ENCODE measurements around the gene MT1E. TPM values are rescaled to one million over a fixed set of nuclear protein-coding genes. Genes with fewer than 3 reads are reported as not detected.

The MT1E gene
- total RNA-seq, 4 donors from 2014 or later, result 52.4 to 106 (median 88.7) TPM

DNA sequence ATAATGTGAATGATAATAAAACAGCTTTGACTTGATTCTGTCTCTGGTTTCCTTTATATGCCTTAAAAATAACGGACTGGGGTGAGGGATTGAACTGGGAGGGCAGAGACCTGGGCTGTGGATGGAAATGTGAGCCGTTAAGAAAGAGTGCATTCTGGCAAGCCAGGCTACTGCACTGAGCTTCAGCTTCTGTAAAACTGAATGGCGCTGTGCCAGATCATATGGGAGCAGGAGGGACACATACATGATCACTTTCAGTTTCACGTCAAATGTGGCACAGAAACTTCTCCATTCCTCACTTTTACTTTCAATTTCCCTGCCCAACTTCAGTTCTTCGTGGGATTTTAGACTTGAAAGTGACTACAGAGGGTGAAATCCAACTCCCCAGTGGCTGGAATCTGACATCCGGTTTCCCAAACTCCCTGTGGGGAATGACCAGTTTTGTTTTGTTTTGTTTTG, 16.1 kb upstream of the MT1E start:
- no peaks in the 10 kb centered on the region for H3K9me3 ChIP-seq
- WGBS, 2 donors, result 0 to 1% methylated on average over 6 of the region's 6 CpGs
- TF ChIP-seq, protein P1, sequence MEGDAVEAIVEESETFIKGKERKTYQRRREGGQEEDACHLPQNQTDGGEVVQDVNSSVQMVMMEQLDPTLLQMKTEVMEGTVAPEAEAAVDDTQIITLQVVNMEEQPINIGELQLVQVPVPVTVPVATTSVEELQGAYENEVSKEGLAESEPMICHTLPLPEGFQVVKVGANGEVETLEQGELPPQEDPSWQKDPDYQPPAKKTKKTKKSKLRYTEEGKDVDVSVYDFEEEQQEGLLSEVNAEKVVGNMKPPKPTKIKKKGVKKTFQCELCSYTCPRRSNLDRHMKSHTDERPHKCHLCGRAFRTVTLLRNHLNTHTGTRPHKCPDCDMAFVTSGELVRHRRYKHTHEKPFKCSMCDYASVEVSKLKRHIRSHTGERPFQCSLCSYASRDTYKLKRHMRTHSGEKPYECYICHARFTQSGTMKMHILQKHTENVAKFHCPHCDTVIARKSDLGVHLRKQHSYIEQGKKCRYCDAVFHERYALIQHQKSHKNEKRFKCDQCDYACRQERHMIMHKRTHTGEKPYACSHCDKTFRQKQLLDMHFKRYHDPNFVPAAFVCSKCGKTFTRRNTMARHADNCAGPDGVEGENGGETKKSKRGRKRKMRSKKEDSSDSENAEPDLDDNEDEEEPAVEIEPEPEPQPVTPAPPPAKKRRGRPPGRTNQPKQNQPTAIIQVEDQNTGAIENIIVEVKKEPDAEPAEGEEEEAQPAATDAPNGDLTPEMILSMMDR (IDR thresholded peaks at IDR 0.05), result peak in 1 of 6 experiments; percentile 10
- no peak for TF ChIP-seq POLR2A (IDR thresholded peaks at IDR 0.05)
- H3K4me1 ChIP-seq, result peaks cover 39 to 69% (median 49%) of the 10 kb centered on the region in 3 donors
- H3K27me3 ChIP-seq, result no peaks in the 10 kb centered on the region
- peak overlapping the region; percentile 82 to 95 (median 90) for H3K27ac ChIP-seq
- H3K36me3 ChIP-seq, result no peaks in the 10 kb centered on the region
- intact Hi-C loops (cut with DNase I), result loop anchor here (10.0 kb wide), 1 partner anchor 85 kb away; no protein-coding TSS in a partner anchor
- peak; percentile 30 for DNase-seq
- H3K4me3 ChIP-seq, result peak overlapping the region; percentile 39 to 66 (median 62)

DNA sequence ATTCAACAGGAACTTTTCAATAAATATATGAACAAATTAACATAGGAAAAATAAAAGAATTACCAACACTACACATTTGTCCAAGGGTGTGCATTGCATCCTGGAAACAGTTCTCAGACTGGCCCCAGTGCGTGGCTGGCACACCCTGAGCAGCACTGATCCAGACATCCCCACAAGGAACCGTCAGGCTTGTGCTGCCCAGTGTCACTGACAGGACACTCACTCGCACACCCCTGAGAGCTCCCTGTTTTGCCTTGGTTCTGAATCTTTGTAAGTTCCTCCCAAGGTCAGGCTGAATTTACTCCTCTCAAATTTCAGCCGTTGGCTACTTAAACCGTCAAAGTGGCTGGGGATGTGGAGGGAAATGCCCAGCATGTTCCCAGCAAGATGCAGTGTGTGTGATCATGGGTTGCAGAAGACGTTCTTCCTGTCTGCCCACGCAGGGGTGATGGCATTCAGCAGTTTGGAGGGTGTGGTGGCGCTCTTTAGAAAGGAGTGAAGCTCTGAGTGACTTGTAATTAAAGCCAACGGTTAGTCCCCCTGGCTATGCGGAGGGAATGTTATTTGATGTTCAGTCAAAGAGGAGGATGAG, 15.5 kb upstream of the MT1E start:
- intact Hi-C loops (cut with DNase I), result no loop called here
- Histone ChIP-seq H3K4me3 (peak overlapping the region in 3 of 4 donors; percentile 59 to 66 (median 66)), H3K27me3 (no peaks in the 10 kb centered on the region), H3K27ac (peak overlapping the region; percentile 82 to 95 (median 90)), H3K4me1 (peaks cover 39 to 69% (median 49%) of the 10 kb centered on the region in 3 donors), H3K9me3 (no peaks in the 10 kb centered on the region), H3K36me3 (no peaks in the 10 kb centered on the region)
- DNase-seq, result no peak
- peak in 2 of 4 donors; percentile 30 to 44 for TF ChIP-seq POLR2A (IDR thresholded peaks at IDR 0.05)
- TF ChIP-seq, protein P1 (IDR thresholded peaks at IDR 0.05), result no peak
- 4 to 10% methylated on average over 9 to 10 of the region's 10 CpGs for WGBS, 2 donors

DNA sequence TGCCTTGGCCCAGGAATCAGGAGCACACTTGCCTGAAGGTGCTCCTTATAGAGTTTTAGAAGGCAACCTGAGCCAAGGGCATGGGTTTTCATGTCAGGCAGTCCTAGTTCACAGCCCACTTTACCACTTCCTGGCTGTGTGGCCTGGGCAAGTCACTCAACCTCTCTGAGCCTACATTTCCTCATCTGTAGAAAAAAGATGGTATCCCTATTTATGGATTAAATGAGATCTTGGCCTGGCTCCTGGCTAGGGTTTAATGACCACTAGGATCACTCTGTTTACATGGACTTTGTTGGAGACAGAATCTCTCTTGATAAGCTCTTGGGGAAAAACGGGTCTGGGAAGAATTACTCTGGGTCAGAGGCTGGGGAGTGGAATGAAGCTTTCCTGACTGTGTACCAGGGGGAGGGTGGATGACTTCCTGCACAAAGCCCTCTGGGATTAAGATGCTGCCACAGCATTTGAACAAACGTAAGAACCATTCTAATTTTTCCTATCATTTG, 14.9 kb upstream of the MT1E start:
- TF ChIP-seq POLR2A (IDR thresholded peaks at IDR 0.05), result no peak
- TF ChIP-seq, protein P1 (IDR thresholded peaks at IDR 0.05), result no peak
- H3K27ac ChIP-seq, result peak overlapping the region; percentile 82 to 95 (median 90)
- H3K4me1 ChIP-seq, result peaks cover 35 to 65% (median 46%) of the 10 kb centered on the region in 3 donors
- intact Hi-C loops (cut with DNase I), result no loop called here
- H3K4me3 ChIP-seq, result peak overlapping the region in 3 of 4 donors; percentile 59 to 66 (median 66)
- H3K27me3 ChIP-seq, result no peaks in the 10 kb centered on the region
- H3K9me3 ChIP-seq, result no peaks in the 10 kb centered on the region
- DNase-seq, result no peak
- WGBS, 2 donors, result 41 to 43% methylated on average over 2 of the region's 2 CpGs
- H3K36me3 ChIP-seq, result no peaks in the 10 kb centered on the region

DNA sequence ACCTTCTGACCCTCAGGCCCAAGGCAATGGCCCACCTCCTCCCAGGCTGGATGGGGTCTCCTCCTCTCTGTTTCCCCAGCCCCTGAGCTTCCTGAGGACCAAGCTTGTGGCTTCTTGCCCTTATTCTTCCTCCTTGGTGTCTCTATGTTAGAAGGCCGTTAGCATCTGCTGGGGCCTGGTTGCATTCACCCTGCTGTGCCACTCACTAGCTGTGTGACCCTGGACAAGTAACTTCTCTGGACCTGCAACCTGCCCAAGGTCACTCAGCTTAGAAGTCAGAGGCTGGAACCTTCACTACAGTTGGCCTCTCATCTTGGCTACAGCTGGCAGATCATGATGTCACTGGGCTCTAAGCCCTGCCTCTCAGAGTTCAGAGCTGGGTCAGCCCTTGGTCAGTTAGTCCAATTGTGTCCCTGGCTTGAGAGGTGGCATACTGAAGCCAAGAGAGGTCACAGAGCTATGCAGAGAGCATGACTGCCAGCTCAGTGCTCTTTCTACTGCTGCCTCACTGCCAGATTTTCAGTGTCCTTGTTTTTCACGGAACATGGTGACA, 14.2 kb upstream of the MT1E start:
- Histone ChIP-seq H3K27ac (peak overlapping the region; percentile 82 to 95 (median 90)), H3K4me1 (peaks cover 28 to 58% (median 40%) of the 10 kb centered on the region in 3 donors), H3K4me3 (no peak overlapping the region), H3K9me3 (no peaks in the 10 kb centered on the region), H3K27me3 (no peaks in the 10 kb centered on the region), H3K36me3 (no peaks in the 10 kb centered on the region)
- no peak for DNase-seq
- TF ChIP-seq POLR2A (IDR thresholded peaks at IDR 0.05), result no peak
- TF ChIP-seq, protein P1 (IDR thresholded peaks at IDR 0.05), result no peak
- WGBS, 2 donors, result 62 to 86% methylated on average over 1 to 2 of the region's 2 CpGs
- intact Hi-C loops (cut with DNase I), result no loop called here

DNA sequence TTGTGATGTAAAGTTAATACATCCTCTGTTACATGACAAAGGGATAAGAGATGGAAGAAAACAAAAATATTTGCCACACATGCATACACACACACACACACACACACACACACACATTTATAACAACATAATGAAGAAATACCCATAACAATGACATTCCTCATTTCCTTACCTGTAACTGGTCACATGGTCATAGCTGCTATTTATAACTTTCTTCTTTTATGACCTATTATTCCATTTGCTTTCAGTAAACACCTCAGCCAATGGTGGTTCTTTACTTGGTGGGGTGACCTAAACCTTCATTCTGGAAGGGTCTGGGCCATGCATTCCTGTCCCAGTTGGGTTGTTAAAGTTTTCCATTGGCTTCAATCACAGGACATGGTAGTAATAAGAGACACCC, 11.9 kb upstream of the MT1E start:
- H3K4me1 ChIP-seq, result peaks cover 22 to 58% (median 30%) of the 10 kb centered on the region in 3 donors
- no peak for TF ChIP-seq POLR2A (IDR thresholded peaks at IDR 0.05)
- TF ChIP-seq, protein P1 (IDR thresholded peaks at IDR 0.05), result no peak
- no peak overlapping the region for H3K4me3 ChIP-seq
- DNase-seq, result no peak
- H3K27ac ChIP-seq, result no peak overlapping the region
- no peaks in the 10 kb centered on the region for H3K9me3 ChIP-seq
- H3K27me3 ChIP-seq, result peaks cover 0 to 17% (median 0%) of the 10 kb centered on the region in 4 donors
- intact Hi-C loops (cut with DNase I), result no loop called here
- no peaks in the 10 kb centered on the region for H3K36me3 ChIP-seq
